Measurements from ENCODE around the gene CILP2. TPM values are rescaled to one million over a fixed set of nuclear protein-coding genes. Genes with fewer than 3 reads are reported as not detected.

The CILP2 gene
- total and polyA plus RNA-seq, 9 of the 15 experiments (the other 6 are each of a cell fraction or from before 2014, with no cell fraction given) = 0.04 to 0.35 (median 0.05) TPM; not detected in 2

DNA sequence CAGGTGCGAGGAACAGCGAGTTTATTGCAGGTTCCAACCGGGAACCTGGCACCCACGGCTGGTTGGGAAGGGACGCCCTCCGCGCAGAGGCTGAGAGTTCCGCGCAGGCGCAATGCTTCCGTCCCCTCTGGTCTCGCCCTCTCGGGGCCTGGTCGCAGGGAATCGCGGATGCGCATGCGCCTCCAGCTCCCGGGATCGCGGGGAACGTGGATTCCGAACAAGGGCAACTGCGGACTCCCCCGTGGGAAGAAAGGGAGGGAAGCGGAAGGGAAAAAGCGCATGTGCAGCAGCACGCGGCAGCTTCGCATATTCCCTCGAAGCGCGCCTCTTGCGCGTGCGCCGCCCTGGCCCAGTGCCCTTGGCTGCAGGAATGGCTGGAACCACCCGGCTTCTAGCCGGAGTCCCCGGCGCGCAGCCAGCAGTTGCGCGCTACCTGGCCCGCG is 23.8 kb upstream of the CILP2 start:
- BruUV-seq (replicated peaks) = no TSS peak
- in situ Hi-C loops (cut with MboI) (no loop called here), intact Hi-C loops (cut with micrococcal nuclease) (no loop called here)
- ATAC-seq (no peak), DNase-seq (ENCODE audit: extremely low read depth in 1 of 4, low spot score in 3 of 4) (no peak), FAIRE-seq (no peak)
- H3K4me2 ChIP-seq (ENCODE audit: insufficient read depth, low read length) = no peak overlapping the region
- peaks cover 8% of the 10 kb centered on the region for H3K36me3 ChIP-seq (ENCODE audit: control insufficient read depth, insufficient read depth, low read length)
- TF ChIP-seq NCOR1 (IDR thresholded peaks at IDR 0.05) = no peak
- TF ChIP-seq, protein P1, sequence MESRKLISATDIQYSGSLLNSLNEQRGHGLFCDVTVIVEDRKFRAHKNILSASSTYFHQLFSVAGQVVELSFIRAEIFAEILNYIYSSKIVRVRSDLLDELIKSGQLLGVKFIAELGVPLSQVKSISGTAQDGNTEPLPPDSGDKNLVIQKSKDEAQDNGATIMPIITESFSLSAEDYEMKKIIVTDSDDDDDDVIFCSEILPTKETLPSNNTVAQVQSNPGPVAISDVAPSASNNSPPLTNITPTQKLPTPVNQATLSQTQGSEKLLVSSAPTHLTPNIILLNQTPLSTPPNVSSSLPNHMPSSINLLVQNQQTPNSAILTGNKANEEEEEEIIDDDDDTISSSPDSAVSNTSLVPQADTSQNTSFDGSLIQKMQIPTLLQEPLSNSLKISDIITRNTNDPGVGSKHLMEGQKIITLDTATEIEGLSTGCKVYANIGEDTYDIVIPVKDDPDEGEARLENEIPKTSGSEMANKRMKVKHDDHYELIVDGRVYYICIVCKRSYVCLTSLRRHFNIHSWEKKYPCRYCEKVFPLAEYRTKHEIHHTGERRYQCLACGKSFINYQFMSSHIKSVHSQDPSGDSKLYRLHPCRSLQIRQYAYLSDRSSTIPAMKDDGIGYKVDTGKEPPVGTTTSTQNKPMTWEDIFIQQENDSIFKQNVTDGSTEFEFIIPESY (CRISPR knock-in tag; IDR thresholded peaks at IDR 0.05) = peak; percentile 87
- H3K9ac ChIP-seq (ENCODE audit: insufficient read depth in 1 of 2, low read depth in 2 of 2, low read length in 2 of 2) = no peak overlapping the region
- peaks cover 4 to 29% of the 10 kb centered on the region in 2 experiments; a peak in 4 of 5 replicates for H3K4me1 ChIP-seq (replicated peaks in 1 of 2; ENCODE audit: control insufficient read depth in 2 of 2, insufficient read depth in 2 of 2, low read length in 2 of 2)
- H3K9me3 ChIP-seq (replicated peaks; ENCODE audit: control insufficient read depth, insufficient read depth, low read depth, low read length) = no peaks in the 10 kb centered on the region; the same call in none of the 2 replicates
- no peak overlapping the region for H2AFZ ChIP-seq (ENCODE audit: low read depth, low read length)
- ChIA-PET POLR2A (interaction anchor here (0.6 kb wide), 1 partner anchor 201 kb away, joined by 3 read pairs; no protein-coding TSS in a partner anchor), CTCF (ENCODE audit: low intra/inter-chr PET ratio) (no interaction called here)
- peaks cover 35% of the 10 kb centered on the region for H3K79me2 ChIP-seq (ENCODE audit: control insufficient read depth, insufficient read depth, low read length)
- H4K20me1 ChIP-seq (replicated peaks; ENCODE audit: control insufficient read depth, insufficient read depth, low read length) = 0 out of 2 replicates have a peak, but pooled peaks cover 2% of the 10 kb centered on the region
- H3K4me3 ChIP-seq = no peak overlapping the region
- 99% methylated on average over 14 of the region's 46 CpGs for WGBS (ENCODE audit: insufficient coverage, low coverage, missing lambda C conversion rate)
- H3K9me1 ChIP-seq (ENCODE audit: control insufficient read depth, insufficient read depth, low read length) = no peaks in the 10 kb centered on the region
- no peaks in the 10 kb centered on the region for H3K27me3 ChIP-seq (ENCODE audit: control insufficient read depth in 2 of 2, insufficient read depth in 2 of 2, low read length in 2 of 2)
- no peak overlapping the region for H3K27ac ChIP-seq (ENCODE audit: extremely low read depth, low read depth, low read length)

All from K562 (cell line).